Upper lobe of left lung (tissue), 6 donors: Measurements from ENCODE around the gene PLXNA2. TPM values are rescaled to one million over a fixed set of nuclear protein-coding genes. Genes with fewer than 3 reads are reported as not detected.

Experiments
- ATAC-seq, 2 donors: fragments of 200-7000 bp; cut with Tn5 transposase; one replicate each; pipeline ENCODE4 v1.9.1; 2022; ENCODE audit warnings: mild to moderate bottlenecking in 2 of 2, moderate library complexity in 2 of 2; ENCODE audit not compliant: low FRiP score in 2 of 2
- DNase-seq, 2 donors: peaks; one replicate each; pipeline ENCODE4 v3.0.0-alpha.2; 2019 to 2020
- H3K27ac ChIP-seq, 4 donors: fragments of 200-600 bp; sonication (generic); one replicate each; pipeline ENCODE4 v1.5.1; 2016 to 2019
- H3K27me3 ChIP-seq, 4 donors: fragments of 200-600 bp; sonication (generic); one replicate each; pipeline ENCODE4 v1.5.1; 2017 to 2019
- H3K36me3 ChIP-seq, 4 donors: fragments of 200-600 bp; sonication (generic); one replicate each; pipeline ENCODE4 v1.5.1; 2016 to 2019
- H3K4me1 ChIP-seq, 4 donors: fragments of 200-600 bp; sonication (generic); one replicate each; pipeline ENCODE4 v1.5.1; 2018 to 2019
- H3K4me3 ChIP-seq, 4 donors: fragments of 200-600 bp; sonication (generic); one replicate each; pipeline ENCODE4 v1.5.1; 2017 to 2019; ENCODE audit warnings: mild to moderate bottlenecking in 2 of 4, moderate library complexity in 1 of 4
- H3K9me3 ChIP-seq, 4 donors: fragments of 200-600 bp; sonication (generic); one replicate each; pipeline ENCODE4 v1.5.1; 2018 to 2019
- CTCF ChIP-seq, 6 experiments: fragments of 450-650 bp in 4 of 6; fragments of 200-600 bp in 2 of 6; sonication (generic) in 2 of 6; IDR thresholded peaks; one replicate each; pipeline ENCODE4 v1.5.1; 2016 to 2019; ENCODE audit warnings: antibody characterized with exemption in 6 of 6
- EP300 ChIP-seq, 4 donors: sonication (generic); formaldehyde crosslinking; IDR thresholded peaks; one replicate each; pipeline ENCODE4 v1.5.1; 2017; ENCODE audit warnings: antibody characterized with exemption in 4 of 4, control low read depth in 2 of 4
- POLR2A ChIP-seq, 4 donors: fragments of 450-650 bp; IDR thresholded peaks; one replicate each; pipeline ENCODE4 v1.5.1; 2016 to 2017; ENCODE audit warnings: antibody characterized with exemption in 4 of 4, mild to moderate bottlenecking in 2 of 4
- POLR2AphosphoS5 ChIP-seq, 2 donors: sonication (generic); formaldehyde crosslinking; IDR thresholded peaks; one replicate each; pipeline ENCODE4 v1.5.1; 2017; ENCODE audit warnings: antibody characterized with exemption in 2 of 2
- WGBS, 2 donors: methylation state at CpG; one replicate each; pipeline ENCODE4 v1.1.5; 2017 to 2018; 5-methylcytosine and 5-hydroxymethylcytosine counted together
- total RNA-seq, 6 donors: library from RNA; depleted of rRNA in 4 of 6; stranded (reverse); fragments of >200 nt in 4 of 6; gene quantifications; one replicate each; pipeline versions ENCODE4 v1.1.0 to v1.2.1, GENCODE V29; 2016 to 2021
- donor health status: DM: no; HTN: no; CAD: no; lungs with moderate emphysema.
- donor health status: DM: no; HTN: yes; CAD: no; lungs with severe emphysema.

Gene PLXNA2
- total RNA-seq, 6 donors from 2014 or later = 77.5 to 150 (median 101) TPM

DNA sequence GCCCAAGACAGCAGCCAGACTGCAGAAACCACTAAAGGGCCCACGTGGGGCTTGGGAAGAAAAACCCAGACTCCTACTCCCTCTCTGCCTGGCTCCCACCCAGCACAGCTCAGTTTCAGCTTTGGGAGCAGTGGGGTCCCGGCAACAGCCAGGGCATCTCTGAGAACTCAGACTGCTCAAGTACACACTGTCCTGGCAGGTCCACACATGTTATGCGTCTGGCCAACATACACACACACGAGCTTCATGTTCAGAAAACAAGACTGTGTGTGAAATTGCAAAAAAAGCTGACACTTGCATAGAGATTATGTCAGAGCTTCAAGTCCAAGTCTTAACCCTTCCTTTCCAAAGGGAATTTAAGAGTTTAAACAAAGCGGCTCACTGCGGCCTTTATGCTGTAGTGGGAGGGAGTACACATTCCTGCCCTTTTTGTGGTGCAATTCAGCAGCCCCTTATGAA, 196.7 kb downstream of the PLXNA2 start:
- peak; percentile 70 to 89 for ATAC-seq
- Histone ChIP-seq H3K36me3 (peaks cover 0 to 92% (median 68%) of the 10 kb centered on the region in 4 donors), H3K4me1 (peaks cover 5 to 17% (median 10%) of the 10 kb centered on the region in 4 donors), H3K27me3 (no peaks in the 10 kb centered on the region), H3K9me3 (no peaks in the 10 kb centered on the region), H3K4me3 (no peak overlapping the region), H3K27ac (peak overlapping the region; percentile 48 to 78 (median 64))
- peak in 1 of 2 donors; percentile 62 for DNase-seq
- WGBS, 2 donors = 69 to 74% methylated on average over 6 of the region's 6 CpGs
- TF ChIP-seq CTCF (IDR thresholded peaks at IDR 0.05) (no peak), POLR2A (IDR thresholded peaks at IDR 0.05) (no peak), EP300 (IDR thresholded peaks at IDR 0.05) (peak in 2 of 4 donors; percentile 65 to 74), POLR2AphosphoS5 (IDR thresholded peaks at IDR 0.05) (peak; percentile 57 to 79)

DNA sequence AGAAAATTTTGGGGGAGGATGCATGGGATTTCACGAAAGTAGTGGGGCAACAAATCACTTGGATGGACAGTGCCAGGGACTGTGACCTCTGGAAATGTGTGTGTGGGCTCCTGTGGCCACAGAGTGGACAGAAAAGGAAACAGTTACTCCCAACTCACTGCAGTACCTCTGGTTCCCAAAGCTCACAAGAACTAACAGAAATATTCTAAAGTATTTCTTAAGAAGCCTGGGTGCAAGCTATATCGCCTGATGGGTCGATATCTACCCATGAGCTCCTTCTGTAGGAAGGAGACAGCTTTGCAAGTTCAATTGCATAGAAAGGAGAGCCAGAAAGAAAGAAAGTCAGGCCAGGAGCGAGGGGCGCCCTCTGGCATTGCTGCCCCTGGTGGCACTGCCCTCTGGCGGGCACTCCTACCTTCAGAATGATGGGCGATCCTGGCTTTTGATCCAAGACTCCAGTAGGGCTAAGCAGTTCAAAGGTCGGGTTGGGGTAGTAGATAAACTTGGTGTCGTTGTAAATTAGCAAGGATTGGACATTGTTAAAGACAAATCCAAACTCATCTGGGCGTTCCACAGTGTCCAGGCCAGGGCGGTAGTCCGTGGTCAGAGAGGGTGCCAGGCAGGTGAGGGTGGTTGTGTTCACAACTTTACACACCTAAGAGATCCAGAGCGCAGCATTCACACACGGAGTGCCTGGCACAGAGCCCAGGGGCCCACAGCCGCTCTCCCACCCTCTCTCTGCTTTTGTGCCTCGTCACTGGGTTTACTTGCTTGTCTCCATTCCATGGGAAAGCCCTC, 198.5 kb downstream of the PLXNA2 start:
- Histone ChIP-seq H3K4me1 (peaks cover 5 to 17% (median 10%) of the 10 kb centered on the region in 4 donors), H3K27me3 (no peaks in the 10 kb centered on the region), H3K9me3 (no peaks in the 10 kb centered on the region), H3K27ac (peak overlapping the region in 2 of 4 donors; percentile 48 to 64), H3K36me3 (peaks cover 10 to 92% (median 68%) of the 10 kb centered on the region in 4 donors), H3K4me3 (no peak overlapping the region)
- TF ChIP-seq CTCF (IDR thresholded peaks at IDR 0.05) = no peak
- peak in 1 of 2 donors; percentile 49 for DNase-seq
- ATAC-seq = no peak
- 84 to 89% methylated on average over 16 of the region's 16 CpGs for WGBS, 2 donors

DNA sequence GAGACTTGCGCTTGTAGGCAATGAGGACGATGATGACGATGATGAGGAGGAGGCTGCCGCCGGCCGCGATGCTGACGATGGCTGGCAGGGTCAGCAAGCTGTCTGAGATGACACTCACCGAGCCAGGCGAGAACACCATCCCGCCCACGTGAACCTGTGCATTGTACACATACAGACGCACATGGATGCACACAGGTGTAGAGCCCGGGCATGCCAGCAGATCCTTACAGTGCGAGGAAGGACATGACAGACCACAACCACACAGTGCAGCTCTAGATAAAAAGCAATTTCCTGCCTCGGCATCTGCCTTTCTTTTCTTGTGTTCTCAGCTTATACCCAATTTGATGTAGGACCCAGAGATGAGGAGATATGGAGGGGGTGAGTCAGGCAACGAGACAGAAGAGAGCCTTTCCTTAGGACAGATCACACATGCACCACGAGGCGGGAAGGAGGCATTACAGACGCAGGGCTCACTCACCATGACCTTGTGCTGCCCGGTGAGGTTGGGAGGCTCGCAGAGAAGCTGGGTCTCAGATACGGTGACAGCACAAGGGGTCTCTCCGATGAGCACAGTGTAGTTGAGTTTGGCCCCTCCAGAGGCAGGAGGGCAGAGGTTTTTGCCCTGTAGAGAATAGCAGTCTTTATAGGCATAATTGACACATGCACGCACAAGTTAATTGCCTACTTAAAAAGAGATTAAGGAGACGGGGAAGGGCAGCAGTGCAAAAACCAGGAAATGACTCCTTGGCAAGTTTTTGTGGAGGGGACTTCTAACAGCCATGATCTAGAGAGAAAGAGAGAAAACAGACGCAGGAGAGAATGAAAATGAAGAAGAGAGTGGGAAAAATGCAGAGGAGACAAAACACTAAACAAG, 199.4 kb downstream of the PLXNA2 start:
- TF ChIP-seq EP300 (IDR thresholded peaks at IDR 0.05) (no peak), POLR2A (IDR thresholded peaks at IDR 0.05) (no peak), CTCF (IDR thresholded peaks at IDR 0.05) (no peak), POLR2AphosphoS5 (IDR thresholded peaks at IDR 0.05) (no peak)
- Histone ChIP-seq H3K9me3 (no peaks in the 10 kb centered on the region), H3K36me3 (peaks cover 10 to 93% (median 68%) of the 10 kb centered on the region in 4 donors), H3K27me3 (no peaks in the 10 kb centered on the region), H3K27ac (peak overlapping the region in 1 of 4 donors; percentile 64), H3K4me1 (peaks cover 5 to 17% (median 10%) of the 10 kb centered on the region in 4 donors), H3K4me3 (no peak overlapping the region)
- DNase-seq (peak in 1 of 2 donors; percentile 63), ATAC-seq (no peak)
- 86% methylated on average over 27 of the region's 27 CpGs for WGBS, 2 donors

- Histone ChIP-seq H3K36me3 (peaks cover 10 to 93% (median 75%) of the 10 kb centered on the region in 4 donors), H3K4me1 (peaks cover 5 to 15% (median 10%) of the 10 kb centered on the region in 4 donors), H3K27ac (peak overlapping the region in 1 of 4 donors; percentile 18), H3K27me3 (no peaks in the 10 kb centered on the region), H3K9me3 (no peaks in the 10 kb centered on the region), H3K4me3 (no peak overlapping the region)
- WGBS, 2 donors = 57 to 74% methylated on average over 10 of the region's 10 CpGs
- TF ChIP-seq EP300 (IDR thresholded peaks at IDR 0.05) = no peak
- TF ChIP-seq POLR2AphosphoS5 (IDR thresholded peaks at IDR 0.05) = peak in 1 of 2 donors; percentile 23
- TF ChIP-seq POLR2A (IDR thresholded peaks at IDR 0.05) = no peak
- peak in 1 of 6 experiments; percentile 22 for TF ChIP-seq CTCF (IDR thresholded peaks at IDR 0.05)
- ATAC-seq (no peak), DNase-seq (peak in 1 of 2 donors; percentile 49)
These were observed 200.4 kb downstream of the PLXNA2 start for GRCh38 chr1:208043691-208044181.
